ENCODE results near the gene SPATA31E1.
"Not testable (repeated sequence)": the region's sequence is repeated elsewhere in the genome, so short reads cannot be mapped to it uniquely, and the experiment has no call there.

Gene SPATA31E1

GRCh38 chr9:87882627-87883026 is at the start of gene SPATA31E1:
SPATA31E1 (plus strand) TSS chr9:87882877; CDS start chr9:87882892, 15 bp downstream.
- DNase-seq (ENCODE audit: low spot score), result no peak

DNA sequence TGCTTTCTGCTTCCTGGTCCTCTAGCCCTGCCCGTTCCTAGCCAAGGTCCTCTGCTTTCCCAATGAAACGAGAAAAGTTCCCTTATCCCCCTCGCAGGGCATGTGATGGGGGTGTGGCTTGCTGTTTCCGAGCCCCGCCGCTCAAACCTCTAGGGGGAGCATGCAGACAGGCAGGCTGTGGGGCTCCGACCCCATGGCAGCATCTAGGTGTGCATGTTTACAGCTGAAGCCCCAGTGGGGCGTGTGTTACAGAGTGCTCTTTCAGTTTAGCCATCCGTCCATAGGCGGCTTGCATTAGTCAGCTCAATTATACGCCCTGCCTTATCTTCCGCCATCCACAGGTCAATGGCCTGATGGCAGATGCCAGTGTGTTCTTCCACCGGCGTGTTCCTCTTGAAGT is 48.3 kb upstream of the SPATA31E1 start:
- no peak for DNase-seq (ENCODE audit: low spot score)

- no peak for DNase-seq (ENCODE audit: low spot score)
Measured at GRCh38 chr9:87836536-87836935, 46.1 kb upstream of the SPATA31E1 start.

DNA sequence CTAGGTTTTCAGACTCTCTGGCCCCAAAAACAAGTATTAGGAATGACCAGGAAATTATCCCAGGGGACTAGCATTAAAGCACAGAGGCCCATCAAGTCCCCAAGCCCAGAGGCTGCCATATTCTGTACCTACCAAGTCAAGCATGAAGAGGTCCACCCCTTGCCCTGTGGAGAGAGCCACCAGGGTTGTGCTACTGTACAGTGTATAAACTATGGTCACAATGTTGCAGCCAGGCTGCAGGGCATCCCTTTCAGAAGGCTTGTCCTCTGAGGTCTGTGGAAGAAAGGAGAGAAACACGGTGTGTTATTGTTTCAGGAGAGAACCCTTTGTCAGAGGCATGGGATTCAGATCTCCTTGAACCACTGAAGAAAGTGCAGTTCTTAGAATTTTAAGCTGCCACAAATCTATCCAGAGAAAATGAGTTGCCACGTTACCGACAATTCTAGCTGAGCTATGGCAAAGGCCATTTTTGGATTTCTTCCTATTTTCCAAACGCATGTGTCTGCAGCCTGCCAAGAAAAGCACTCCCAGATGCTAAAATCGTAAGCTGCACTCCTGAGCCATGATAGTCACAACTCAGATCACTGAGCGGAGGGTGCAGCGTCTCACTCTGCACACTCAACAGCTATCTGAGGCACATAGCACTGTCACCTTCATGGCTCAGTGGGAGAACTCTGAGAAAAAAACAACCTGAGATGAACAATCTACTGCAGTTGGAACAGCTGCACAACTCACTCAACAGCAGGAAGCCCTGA is 45.5 kb upstream of the SPATA31E1 start:
- no peak for DNase-seq (ENCODE audit: low spot score)

GRCh38 chr9:87840134-87840533 is 42.5 kb upstream of the SPATA31E1 start:
- DNase-seq (ENCODE audit: low spot score), result no peak

- no peak for DNase-seq (ENCODE audit: low spot score)
Measured at GRCh38 chr9:87842878-87843585, 39.6 kb upstream of the SPATA31E1 start.

GRCh38 chr9:87844506-87844905 is 38.2 kb upstream of the SPATA31E1 start:
- DNase-seq (ENCODE audit: low spot score), result no peak

DNA sequence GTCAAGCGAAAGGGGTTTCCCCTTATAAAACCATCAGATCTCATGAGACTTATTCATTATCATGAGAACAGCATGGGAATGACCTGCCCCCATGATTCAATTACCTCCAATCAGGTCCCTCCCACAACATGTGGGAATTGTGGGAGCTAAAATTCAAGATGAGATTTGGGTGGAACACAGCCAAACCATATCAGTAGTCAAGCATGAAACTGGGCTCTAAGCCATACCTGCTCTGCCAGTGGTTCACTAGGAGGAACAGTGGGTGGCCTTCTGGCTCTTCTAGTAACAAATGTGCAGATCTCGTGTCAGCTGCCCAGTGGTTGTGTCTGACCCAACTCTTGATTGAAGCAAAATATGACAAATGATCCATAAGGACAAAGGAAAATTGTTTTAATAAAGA is 34.9 kb upstream of the SPATA31E1 start:
- DNase-seq (ENCODE audit: low spot score), result not testable (repeated sequence)

- DNase-seq (ENCODE audit: low spot score), result no peak
Measured at GRCh38 chr9:87849144-87849758, 33.4 kb upstream of the SPATA31E1 start.

- DNase-seq (ENCODE audit: low spot score), result no peak
Measured at GRCh38 chr9:87850391-87850790, 32.3 kb upstream of the SPATA31E1 start.

GRCh38 chr9:87851186-87851585 is 31.5 kb upstream of the SPATA31E1 start:
- not testable (repeated sequence) for DNase-seq (ENCODE audit: low spot score)

DNA sequence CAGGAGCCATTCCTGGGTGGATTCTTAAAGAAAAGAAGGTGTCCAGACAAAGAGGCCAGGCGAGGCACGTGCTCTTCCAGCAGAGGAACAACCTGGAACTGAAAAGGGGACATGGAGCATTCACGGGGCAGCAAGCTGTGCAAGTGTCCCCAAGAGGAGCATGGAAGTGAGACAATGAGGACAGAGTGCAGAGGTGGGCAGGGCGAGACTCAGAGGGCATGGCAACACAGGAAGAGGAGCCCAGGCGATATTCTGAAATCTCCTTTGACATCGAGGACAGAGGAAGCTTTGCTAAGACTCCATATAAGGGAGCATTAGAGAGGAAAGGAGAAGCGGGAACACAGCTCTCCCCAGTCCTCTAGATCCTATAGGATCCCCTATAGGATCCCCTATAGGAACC is 29.4 kb upstream of the SPATA31E1 start:
- DNase-seq (ENCODE audit: low spot score), result no peak

DNA sequence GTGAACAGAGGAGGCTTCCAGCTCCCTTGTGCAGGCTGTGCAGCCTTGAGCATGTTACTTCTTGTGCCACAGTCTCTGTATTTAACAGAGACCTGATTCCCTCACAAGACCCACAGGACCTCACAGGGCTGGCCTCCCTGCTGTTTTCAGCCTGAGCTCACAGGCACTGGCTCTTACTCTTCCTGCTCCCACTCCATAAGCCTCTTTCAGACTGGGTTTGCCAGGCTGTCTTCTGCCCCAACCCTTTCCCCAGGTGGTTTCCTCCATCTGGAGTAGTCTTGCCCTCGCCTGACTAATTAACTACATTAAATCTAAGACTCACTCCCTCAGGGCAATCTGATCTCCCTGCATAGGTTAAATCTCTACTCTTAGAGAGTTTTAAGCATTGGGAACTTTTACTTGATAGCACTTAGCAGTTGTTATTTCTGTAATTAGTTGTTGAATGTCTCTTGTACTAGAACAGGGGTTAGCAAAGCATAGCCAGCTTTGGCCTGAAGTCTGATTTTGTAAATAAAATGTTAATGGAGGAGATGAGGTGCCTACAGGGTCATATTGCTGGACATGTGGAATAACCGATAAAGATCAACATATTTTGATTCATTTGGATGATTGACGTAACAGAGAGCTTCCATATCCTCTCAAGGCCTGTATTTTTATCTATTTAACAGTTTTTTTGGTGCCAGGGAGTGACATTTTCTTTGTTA is 28.6 kb upstream of the SPATA31E1 start:
- no peak for DNase-seq (ENCODE audit: low spot score)

- no peak for DNase-seq (ENCODE audit: low spot score)
Measured at GRCh38 chr9:87854580-87854955, 28.1 kb upstream of the SPATA31E1 start.

GRCh38 chr9:87855061-87855460 is 27.6 kb upstream of the SPATA31E1 start:
- DNase-seq (ENCODE audit: low spot score), result no peak

- no peak for DNase-seq (ENCODE audit: low spot score)
Measured at GRCh38 chr9:87857141-87857947, 25.3 kb upstream of the SPATA31E1 start.

- DNase-seq (ENCODE audit: low spot score), result no peak
Measured at GRCh38 chr9:87857948-87858335, 24.7 kb upstream of the SPATA31E1 start.

DNA sequence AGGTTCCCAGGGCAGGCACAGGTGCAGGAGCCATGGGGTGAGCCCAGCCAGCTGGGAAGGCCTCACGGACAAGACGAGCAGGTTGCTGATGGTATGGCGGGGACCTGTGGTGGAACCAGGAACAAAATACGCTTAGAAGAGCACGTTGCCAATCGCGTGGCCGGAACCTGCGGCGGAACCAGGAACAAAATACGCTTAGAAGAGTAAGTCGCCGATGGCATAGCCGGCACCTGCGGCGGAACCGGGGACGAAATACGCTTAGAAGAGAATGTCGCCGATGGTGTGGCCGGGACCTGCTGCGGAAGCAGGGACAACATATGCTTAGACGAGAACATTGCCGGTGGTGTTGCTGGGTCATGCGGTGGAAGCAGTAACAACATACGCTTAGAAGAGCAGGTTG is 23.5 kb upstream of the SPATA31E1 start:
- DNase-seq (ENCODE audit: low spot score), result no peak

- no peak for DNase-seq (ENCODE audit: low spot score)
Measured at GRCh38 chr9:87859786-87860185, 22.9 kb upstream of the SPATA31E1 start.

GRCh38 chr9:87861332-87861731 is 21.3 kb upstream of the SPATA31E1 start:
- no peak for DNase-seq (ENCODE audit: low spot score)

- no peak for DNase-seq (ENCODE audit: low spot score)
Measured at GRCh38 chr9:87862536-87863268, 20.0 kb upstream of the SPATA31E1 start.

All from germinal center (tissue), 1 donor.